PC-9 (cell line): ENCODE results near the gene TRIM24. TPM values are rescaled to one million over a fixed set of nuclear protein-coding genes. Genes with fewer than 3 reads are reported as not detected.

Experiments used
- BruUV-seq: library from RNA; stranded (reverse); fragments of 400-500 nt; replicated peaks from 2 replicates; lab custom pipeline; 2021; lab: Mats Ljungman, UMichigan
- CTCF ChIA-PET: fragments of 300-600 bp; sonication (Branson Sonifier 250); formaldehyde crosslinking; loops from one replicate; lab custom pipeline; 2022; ENCODE audit warnings: antibody characterized with exemption; lab: Charles Lee
- POLR2A ChIA-PET: fragments of 300-600 bp; sonication (Branson Sonifier 250); formaldehyde crosslinking; loops from one replicate; lab custom pipeline; 2022; ENCODE audit warnings: antibody characterized with exemption; ENCODE audit not compliant: unreplicated experiment; lab: Charles Lee
- DNase-seq, 2 experiments: peaks; one replicate each; pipeline versions ENCODE4 v3.0.0 to v3.0.0-alpha.2; 2015 to 2022; ENCODE audit warnings: mixed read lengths in 1 of 2
- H2AFZ ChIP-seq: fragments of 200-600 bp; sonication (generic); 2 replicates; pipeline ENCODE4 v1.8.1; 2017; ENCODE audit warnings: antibody characterized with exemption
- H3F3A ChIP-seq: fragments of 200-600 bp; sonication (generic); 2 replicates; pipeline ENCODE4 v1.8.1; 2017; ENCODE audit warnings: antibody characterized with exemption, mild to moderate bottlenecking, low read depth; ENCODE audit not compliant: insufficient read depth
- H3K27ac ChIP-seq: fragments of 200-600 bp; sonication (generic); 2 replicates; pipeline ENCODE4 v1.6.1; 2016; ENCODE audit warnings: mixed run types
- H3K27me3 ChIP-seq: fragments of 200-600 bp; sonication (generic); 2 replicates; pipeline ENCODE4 v1.6.1; 2016; ENCODE audit warnings: low read depth, mixed run types; ENCODE audit not compliant: insufficient read depth
- H3K36me3 ChIP-seq: fragments of 200-600 bp; sonication (generic); 2 replicates; pipeline ENCODE4 v1.6.1; 2016; ENCODE audit warnings: low read depth, mixed run types
- H3K4me1 ChIP-seq: fragments of 200-600 bp; sonication (generic); replicated peaks from 2 replicates; pipeline ENCODE4 v1.6.1; 2016; ENCODE audit warnings: mixed run types; ENCODE audit not compliant: insufficient read depth
- H3K4me2 ChIP-seq: fragments of 200-600 bp; sonication (generic); 2 replicates; pipeline ENCODE4 v1.6.1; 2017; ENCODE audit warnings: mixed run types
- H3K4me3 ChIP-seq: fragments of 200-600 bp; sonication (generic); 2 replicates; pipeline ENCODE4 v1.6.1; 2016; ENCODE audit warnings: mixed run types
- H3K79me2 ChIP-seq: fragments of 200-600 bp; sonication (generic); 2 replicates; pipeline ENCODE4 v1.6.1; 2017; ENCODE audit warnings: low read depth, mixed run types
- H3K9me2 ChIP-seq: fragments of 200-600 bp; sonication (generic); 2 replicates; pipeline ENCODE4 v1.8.1; 2017; ENCODE audit warnings: mild to moderate bottlenecking; ENCODE audit not compliant: insufficient read depth
- H3K9me3 ChIP-seq: fragments of 200-600 bp; sonication (generic); 2 replicates; pipeline ENCODE4 v1.8.1; 2016; ENCODE audit warnings: low read depth; ENCODE audit not compliant: insufficient read depth
- H4K20me1 ChIP-seq: fragments of 200-600 bp; sonication (generic); 2 replicates; pipeline ENCODE4 v1.8.1; 2017; ENCODE audit not compliant: insufficient read depth
- CTCF ChIP-seq: fragments of 200-600 bp; sonication (generic); conservative IDR thresholded peaks from 2 replicates; pipeline ENCODE4 v1.6.1; 2017; ENCODE audit warnings: mixed run types, antibody characterized with exemption, mild to moderate bottlenecking, moderate library complexity
- EZH2 ChIP-seq: fragments of 200-600 bp; sonication (generic); IDR thresholded peaks from 2 replicates; pipeline ENCODE4 v1.8.0; 2017; ENCODE audit warnings: antibody characterized with exemption, low read depth
- intact Hi-C: fragments of 100-400 bp; cut with micrococcal nuclease; formaldehyde crosslinking; loops from one replicate; pipeline ENCODE4 v1.10.0; 2022; ENCODE audit not compliant: unreplicated experiment
- total RNA-seq: library from RNA; stranded (reverse); gene quantifications from 2 replicates; pipeline ENCODE4 v1.2.3, GENCODE V29; 2021

Gene TRIM24
- total RNA-seq, 1 experiment from 2014 or later, result 20.5 TPM

GRCh38 chr7:138502023-138502767 lies 42.1 kb downstream of the TRIM24 start:
- intact Hi-C loops, result loop anchor here (5.0 kb wide), 1 partner anchor 475 kb away; no protein-coding TSS in a partner anchor
- POLR2A ChIA-PET, result no interaction called here
- DNase-seq, result no peak
- TF ChIP-seq EZH2 (no peak), CTCF (no peak)
- no peak overlapping the region for H3K27ac ChIP-seq
- CTCF ChIA-PET, result no interaction called here
- no peak overlapping the region for H3K4me2 ChIP-seq
- no TSS peak for BruUV-seq
- H3F3A ChIP-seq, result no peaks in the 10 kb centered on the region
- no peaks in the 10 kb centered on the region for H3K9me2 ChIP-seq
- H2AFZ ChIP-seq, result no peak overlapping the region
- H4K20me1 ChIP-seq, result no peaks in the 10 kb centered on the region
- H3K4me3 ChIP-seq, result no peak overlapping the region
- peaks cover 48% of the 10 kb centered on the region for H3K79me2 ChIP-seq
- no peaks in the 10 kb centered on the region; the same call in 1 of the 2 replicates for H3K4me1 ChIP-seq
- 0 out of 2 replicates have a peak, but pooled peaks cover 4% of the 10 kb centered on the region for H3K36me3 ChIP-seq
- no peaks in the 10 kb centered on the region for H3K9me3 ChIP-seq
- H3K27me3 ChIP-seq, result no peaks in the 10 kb centered on the region

GRCh38 chr7:138505361-138505873 lies 45.4 kb downstream of the TRIM24 start:
- H3K27ac ChIP-seq, result no peak overlapping the region
- no peaks in the 10 kb centered on the region for H3K27me3 ChIP-seq
- H3K4me3 ChIP-seq, result no peak overlapping the region
- TF ChIP-seq EZH2 (no peak), CTCF (no peak)
- no peaks in the 10 kb centered on the region for H4K20me1 ChIP-seq
- CTCF ChIA-PET, result no interaction called here
- peaks cover 25% of the 10 kb centered on the region for H3K79me2 ChIP-seq
- DNase-seq, result no peak
- no peaks in the 10 kb centered on the region for H3F3A ChIP-seq
- H3K4me2 ChIP-seq, result no peak overlapping the region
- 0 out of 2 replicates have a peak, but pooled peaks cover 4% of the 10 kb centered on the region for H3K36me3 ChIP-seq
- H3K4me1 ChIP-seq, result no peaks in the 10 kb centered on the region; the same call in 1 of the 2 replicates
- POLR2A ChIA-PET, result no interaction called here
- no peaks in the 10 kb centered on the region for H3K9me3 ChIP-seq
- intact Hi-C loops, result no loop called here
- no TSS peak for BruUV-seq
- H2AFZ ChIP-seq, result no peak overlapping the region
- no peaks in the 10 kb centered on the region for H3K9me2 ChIP-seq

DNA sequence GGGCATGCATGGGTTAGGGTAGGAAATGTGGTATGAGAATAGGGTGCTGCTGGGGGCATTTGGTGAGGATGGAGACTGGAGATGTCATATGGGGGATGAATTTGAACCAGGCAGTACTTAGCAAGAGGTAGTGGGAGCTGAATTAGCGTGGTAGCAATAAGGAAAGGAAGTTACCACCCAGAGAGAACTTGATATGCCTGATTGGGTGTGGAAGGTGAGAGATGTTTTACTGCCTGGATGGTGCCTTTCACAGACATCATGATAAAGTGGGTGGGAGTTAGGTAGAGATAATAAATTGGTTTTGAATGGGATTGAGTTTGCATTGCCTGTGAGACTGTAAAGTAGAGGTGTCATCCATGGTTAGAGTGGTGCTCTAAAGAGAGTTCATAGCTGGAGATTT lies 46.7 kb downstream of the TRIM24 start:
- POLR2A ChIA-PET, result no interaction called here
- no peak overlapping the region for H3K4me2 ChIP-seq
- peaks cover 13% of the 10 kb centered on the region for H3K79me2 ChIP-seq
- H3F3A ChIP-seq, result no peaks in the 10 kb centered on the region
- H3K27me3 ChIP-seq, result no peaks in the 10 kb centered on the region
- CTCF ChIA-PET, result no interaction called here
- no peaks in the 10 kb centered on the region for H3K9me2 ChIP-seq
- no TSS peak for BruUV-seq
- H2AFZ ChIP-seq, result no peak overlapping the region
- no peaks in the 10 kb centered on the region; the same call in 1 of the 2 replicates for H3K4me1 ChIP-seq
- DNase-seq, result no peak
- no peaks in the 10 kb centered on the region; the same call in 1 of the 2 replicates for H3K9me3 ChIP-seq
- H3K36me3 ChIP-seq, result peaks cover 10% of the 10 kb centered on the region; the same call in 1 of the 2 replicates
- no peak for TF ChIP-seq EZH2
- TF ChIP-seq CTCF, result no peak
- no peaks in the 10 kb centered on the region for H4K20me1 ChIP-seq
- intact Hi-C loops, result no loop called here
- H3K4me3 ChIP-seq, result no peak overlapping the region
- H3K27ac ChIP-seq, result no peak overlapping the region
